Hepatocyte (in vitro differentiated cells): Measurements from ENCODE around the gene RHCG. TPM values are rescaled to one million over a fixed set of nuclear protein-coding genes. Genes with fewer than 3 reads are reported as not detected.

Experiments
- DNase-seq: peaks from one replicate; pipeline ENCODE4 v3.0.0-alpha.2; 2016; ENCODE audit warnings: low spot score
- H2AFZ ChIP-seq: fragments of 200-600 bp; sonication (generic); 2 replicates; pipeline ENCODE4 v1.6.0; 2016; ENCODE audit warnings: antibody characterized with exemption, mild to moderate bottlenecking
- H3K27ac ChIP-seq: fragments of 200-600 bp; sonication (generic); 2 replicates; pipeline ENCODE4 v1.5.1; 2016; ENCODE audit warnings: mild to moderate bottlenecking
- H3K27me3 ChIP-seq: fragments of 200-600 bp; sonication (generic); 2 replicates; pipeline ENCODE4 v1.6.1; 2016
- H3K36me3 ChIP-seq: fragments of 200-600 bp; sonication (generic); replicated peaks from 2 replicates; pipeline ENCODE4 v1.5.1; 2016; ENCODE audit warnings: low read depth; ENCODE audit not compliant: insufficient read depth
- H3K4me1 ChIP-seq: fragments of 200-600 bp; sonication (generic); 2 replicates; pipeline ENCODE4 v1.5.1; 2016; ENCODE audit warnings: mild to moderate bottlenecking, moderate library complexity; ENCODE audit not compliant: insufficient read depth
- H3K4me2 ChIP-seq: fragments of 200-600 bp; sonication (generic); 2 replicates; pipeline ENCODE4 v1.6.0; 2016
- H3K4me3 ChIP-seq: fragments of 200-600 bp; sonication (generic); 2 replicates; pipeline ENCODE4 v1.5.1; 2016; ENCODE audit warnings: mild to moderate bottlenecking
- H3K79me2 ChIP-seq: fragments of 200-600 bp; sonication (generic); 2 replicates; pipeline ENCODE4 v1.6.0; 2017; ENCODE audit warnings: mild to moderate bottlenecking
- H3K9me2 ChIP-seq: fragments of 200-600 bp; sonication (generic); replicated peaks from 2 replicates; pipeline ENCODE4 v1.6.0; 2017; ENCODE audit warnings: mild to moderate bottlenecking; ENCODE audit not compliant: insufficient read depth
- H3K9me3 ChIP-seq: fragments of 200-600 bp; sonication (generic); 2 replicates; pipeline ENCODE4 v1.5.1; 2016; ENCODE audit warnings: low read depth, mild to moderate bottlenecking
- H4K20me1 ChIP-seq: fragments of 200-600 bp; sonication (generic); 2 replicates; pipeline ENCODE4 v1.6.0; 2016; ENCODE audit warnings: mild to moderate bottlenecking; ENCODE audit not compliant: insufficient read depth, poor library complexity, severe bottlenecking
- CTCF ChIP-seq: fragments of 200-600 bp; sonication (generic); IDR thresholded peaks from 2 replicates; pipeline ENCODE4 v1.5.1; 2016; ENCODE audit warnings: antibody characterized with exemption, mild to moderate bottlenecking; ENCODE audit not compliant: poor library complexity
- EZH2 ChIP-seq: fragments of 200-600 bp; sonication (generic); IDR thresholded peaks from 2 replicates; pipeline ENCODE4 v1.6.1; 2016; ENCODE audit warnings: antibody characterized with exemption, mild to moderate bottlenecking, borderline replicate concordance
- EZH2phosphoT487 ChIP-seq: fragments of 200-600 bp; sonication (generic); IDR thresholded peaks from one replicate; pipeline ENCODE4 v1.6.1; 2018; ENCODE audit warnings: antibody characterized with exemption, mild to moderate bottlenecking, low read depth, moderate library complexity; ENCODE audit not compliant: unreplicated experiment, severe bottlenecking
- WGBS: methylation state at CpG from one replicate; pipeline ENCODE4 v1.1.6; 2016; ENCODE audit warnings: low lambda C conversion rate; ENCODE audit errors: missing lambda C conversion rate; 5-methylcytosine and 5-hydroxymethylcytosine counted together
- polyA plus RNA-seq: library from polyadenylated mRNA; unstranded; fragments of >200 nt; fragmentation: Nextera tagmentation; extraction: Ambion mirVana; gene quantifications from 2 replicates; pipeline ENCODE4 v1.2.1, GENCODE V29; 2016
- total RNA-seq: library from RNA; depleted of rRNA; stranded (reverse); fragments of >200 nt; gene quantifications from 2 replicates; pipeline ENCODE4 v1.2.3, GENCODE V29; 2014

RHCG gene
- total and polyA plus RNA-seq, 2 experiments from 2014 or later: 1.1 to 1.7 TPM

DNA sequence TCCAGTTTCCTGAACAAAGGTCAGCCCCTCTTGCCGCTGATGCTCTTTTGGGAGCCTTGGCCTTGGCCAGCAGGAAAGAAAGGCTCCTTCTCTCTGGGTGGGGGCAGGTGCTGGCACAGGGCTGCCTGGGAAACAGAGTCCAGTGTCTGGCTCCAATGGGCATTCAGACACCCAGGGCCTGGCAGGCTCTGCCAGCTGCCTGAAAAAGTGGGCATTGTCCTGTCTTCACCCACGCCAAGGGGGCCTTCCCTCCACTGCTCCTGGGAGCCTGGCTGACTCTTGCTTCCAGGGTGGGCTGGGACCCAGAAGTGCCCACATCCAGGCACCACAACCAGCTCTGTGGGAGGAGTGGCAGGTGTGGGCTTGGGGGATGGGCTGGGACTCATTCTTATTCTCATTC lies 62.7 kb downstream of the RHCG start:
- Histone ChIP-seq H3K79me2 (no peaks in the 10 kb centered on the region), H3K4me1 (no peaks in the 10 kb centered on the region), H3K9me3 (no peaks in the 10 kb centered on the region), H3K36me3 (no peaks in the 10 kb centered on the region), H3K27ac (no peak overlapping the region), H4K20me1 (no peaks in the 10 kb centered on the region), H3K4me2 (no peak overlapping the region), H3K9me2 (no peaks in the 10 kb centered on the region), H3K4me3 (no peak overlapping the region), H2AFZ (no peak overlapping the region), H3K27me3 (peaks cover 33% of the 10 kb centered on the region)
- no peak for DNase-seq
- WGBS: 82% methylated on average over 2 of the region's 2 CpGs
- TF ChIP-seq CTCF (no peak), EZH2 (no peak), EZH2phosphoT487 (no peak)

DNA sequence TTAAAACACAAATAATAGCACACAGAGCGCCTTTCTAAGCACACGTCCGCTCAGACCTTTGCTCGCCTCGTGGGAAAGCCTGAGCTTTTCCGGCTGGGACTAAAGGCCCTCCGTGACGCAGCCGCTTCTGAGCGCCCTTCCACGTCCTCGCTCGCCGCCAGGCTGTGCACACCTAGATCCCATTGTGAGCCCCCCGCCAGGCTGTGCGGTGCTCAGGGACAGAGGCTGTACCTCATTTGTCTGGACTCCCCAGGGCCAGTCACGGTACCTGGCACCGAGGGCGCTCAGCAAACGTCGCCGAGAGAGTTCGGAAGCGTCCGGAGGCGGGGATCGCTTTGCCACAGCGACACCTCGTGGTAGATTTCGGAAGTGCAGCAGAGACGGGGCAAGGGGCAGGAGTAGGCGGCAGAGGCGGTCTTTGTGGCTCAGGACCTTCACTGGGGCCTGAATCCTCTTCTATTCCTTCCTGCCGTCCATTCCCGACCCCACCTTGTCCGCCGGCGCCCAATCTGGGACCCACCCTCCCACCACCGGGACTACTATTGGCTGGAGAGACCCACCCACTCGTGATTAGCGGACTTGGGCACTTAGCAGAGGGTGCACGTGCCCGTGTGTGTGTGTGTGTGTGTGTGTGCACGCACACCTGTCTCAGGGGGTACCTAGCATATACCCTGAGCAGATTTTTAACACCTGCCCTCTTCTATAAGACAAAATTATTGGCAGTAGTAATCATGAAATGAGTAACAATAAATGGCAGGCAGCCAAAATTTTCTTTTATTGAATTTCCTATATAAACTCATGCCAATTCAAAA lies 65.6 kb downstream of the RHCG start:
- no peaks in the 10 kb centered on the region for H3K9me3 ChIP-seq
- peaks cover 41% of the 10 kb centered on the region for H3K27me3 ChIP-seq
- DNase-seq: peak; percentile 85
- H4K20me1 ChIP-seq: no peaks in the 10 kb centered on the region
- H3K9me2 ChIP-seq: no peaks in the 10 kb centered on the region
- no peak overlapping the region for H3K27ac ChIP-seq
- H3K79me2 ChIP-seq: no peaks in the 10 kb centered on the region
- no peaks in the 10 kb centered on the region for H3K4me1 ChIP-seq
- H3K4me3 ChIP-seq: peak overlapping the region; percentile 64
- no peak for TF ChIP-seq EZH2phosphoT487
- peak; percentile 98 for TF ChIP-seq CTCF
- peak overlapping the region; percentile 87 for H2AFZ ChIP-seq
- no peaks in the 10 kb centered on the region for H3K36me3 ChIP-seq
- WGBS: 7% methylated on average over 41 of the region's 44 CpGs
- peak overlapping the region; percentile 96 for H3K4me2 ChIP-seq

DNA sequence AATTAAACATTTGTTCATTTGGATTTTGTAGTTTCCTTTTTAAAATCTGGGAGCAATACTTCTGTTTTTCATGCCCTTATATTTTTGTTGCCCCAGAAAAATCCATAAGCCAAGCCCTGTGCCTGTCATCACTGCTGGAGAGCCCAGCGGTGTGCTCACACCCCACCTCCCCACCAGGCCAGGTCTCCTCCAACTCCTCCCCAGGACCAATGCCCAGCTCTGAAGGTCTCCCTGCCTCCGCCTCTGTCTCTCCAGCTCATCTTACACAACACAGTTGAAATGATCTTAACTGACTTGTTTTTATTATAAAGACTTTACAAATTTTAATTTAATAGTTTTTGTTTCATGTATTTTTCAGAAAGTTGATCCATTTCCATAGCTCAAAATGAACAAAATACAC lies 66.4 kb downstream of the RHCG start:
- TF ChIP-seq EZH2: no peak
- no peak for TF ChIP-seq CTCF
- TF ChIP-seq EZH2phosphoT487: no peak
- Histone ChIP-seq H3K36me3 (no peaks in the 10 kb centered on the region), H3K79me2 (no peaks in the 10 kb centered on the region), H3K4me1 (no peaks in the 10 kb centered on the region), H3K9me2 (no peaks in the 10 kb centered on the region), H3K9me3 (no peaks in the 10 kb centered on the region), H3K27ac (no peak overlapping the region), H3K27me3 (peaks cover 45% of the 10 kb centered on the region), H3K4me2 (peak overlapping the region; percentile 96), H3K4me3 (peak overlapping the region; percentile 64), H4K20me1 (no peaks in the 10 kb centered on the region), H2AFZ (peak overlapping the region; percentile 87)
- no peak for DNase-seq
- WGBS: 59% methylated on average over 2 of the region's 2 CpGs
